NT2/D1 (cell line): Measurements from ENCODE around the gene TBXAS1.

ENCODE experiments used
- SUZ12 ChIP-seq: IDR thresholded peaks from 2 replicates; pipeline ENCODE4 v1.6.1; 2011; ENCODE audit not compliant: insufficient read length, insufficient read depth; ENCODE audit errors: extremely low read depth
- YY1 ChIP-seq: IDR thresholded peaks from 2 replicates; pipeline ENCODE4 v1.6.1; 2011; ENCODE audit not compliant: insufficient read length, insufficient read depth

- TF ChIP-seq YY1 = no peak
- no peak for TF ChIP-seq SUZ12
Measured at GRCh38 chr7:139813151-139813550, 15.9 kb upstream of the TBXAS1 start.
